HG03066 (cell line): ENCODE measurements around the gene ATP9A.
"Not testable (repeated sequence)": the region's sequence is repeated elsewhere in the genome, so short reads cannot be mapped to it uniquely, and the experiment has no call there.

ENCODE experiments used
- ATAC-seq: cut with Tn5 transposase; IDR thresholded peaks from one replicate; pipeline ENCODE4 v1.9.1; 2021; ENCODE audit warnings: low read depth; ENCODE audit not compliant: unreplicated experiment

The ATP9A gene

DNA sequence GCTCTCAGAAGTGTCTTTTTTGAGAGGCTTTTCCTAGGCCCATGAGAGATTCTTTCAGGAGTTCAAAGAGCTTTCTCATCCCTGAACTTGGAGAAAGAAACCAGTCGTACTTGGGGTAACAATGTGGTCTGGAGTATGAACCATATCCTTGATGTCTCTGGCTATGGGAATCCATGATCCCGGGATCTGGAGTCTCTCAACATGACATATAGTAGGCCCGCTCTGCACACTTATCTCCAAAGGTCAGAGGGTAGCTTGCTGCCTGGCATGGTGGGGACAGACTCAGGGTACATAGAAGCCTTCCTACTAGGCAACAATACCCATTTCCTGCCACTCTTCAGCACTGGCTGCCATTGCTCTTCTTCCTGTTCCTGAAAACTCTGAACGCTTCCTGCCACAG is 183.5 kb downstream of the ATP9A start:
- ATAC-seq, result no peak

DNA sequence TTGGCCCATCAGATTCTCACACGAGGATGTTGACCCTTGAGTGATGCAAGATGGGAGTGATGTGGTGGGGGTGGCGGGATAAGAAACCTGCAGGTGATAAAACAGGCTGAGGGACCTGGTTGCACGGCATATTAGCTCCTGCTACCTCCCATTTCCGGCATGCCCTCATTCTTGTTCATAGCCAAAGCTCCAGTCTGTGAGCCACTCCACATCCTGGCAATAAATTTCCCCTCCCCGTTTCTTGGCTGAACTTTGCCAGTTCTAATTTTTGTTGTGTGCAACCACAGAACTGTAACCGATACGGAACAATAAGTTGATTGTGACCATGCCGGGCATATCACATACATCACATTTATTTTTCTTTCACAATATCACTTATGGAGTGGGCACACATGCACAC is 184.1 kb downstream of the ATP9A start:
- no peak for ATAC-seq

DNA sequence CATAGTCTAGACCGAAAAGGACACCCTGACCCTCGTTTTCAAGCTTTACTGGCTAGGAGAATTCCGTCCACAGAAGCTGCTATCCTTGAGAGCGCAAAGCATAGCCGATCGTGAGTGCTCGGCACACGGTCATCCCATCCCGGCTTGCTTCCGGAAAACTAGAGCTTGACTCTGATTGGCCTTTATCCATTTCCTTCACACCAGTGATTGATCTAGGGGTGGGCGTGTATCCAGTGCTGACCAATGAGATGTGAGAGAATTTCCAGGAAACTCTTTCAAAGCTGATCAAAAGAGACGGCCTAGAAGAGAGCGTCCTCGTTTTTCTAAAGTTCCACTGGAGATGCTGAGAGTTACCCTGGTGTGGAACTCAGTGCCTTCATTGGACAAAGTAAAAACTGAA is 184.7 kb downstream of the ATP9A start:
- ATAC-seq, result no peak

DNA sequence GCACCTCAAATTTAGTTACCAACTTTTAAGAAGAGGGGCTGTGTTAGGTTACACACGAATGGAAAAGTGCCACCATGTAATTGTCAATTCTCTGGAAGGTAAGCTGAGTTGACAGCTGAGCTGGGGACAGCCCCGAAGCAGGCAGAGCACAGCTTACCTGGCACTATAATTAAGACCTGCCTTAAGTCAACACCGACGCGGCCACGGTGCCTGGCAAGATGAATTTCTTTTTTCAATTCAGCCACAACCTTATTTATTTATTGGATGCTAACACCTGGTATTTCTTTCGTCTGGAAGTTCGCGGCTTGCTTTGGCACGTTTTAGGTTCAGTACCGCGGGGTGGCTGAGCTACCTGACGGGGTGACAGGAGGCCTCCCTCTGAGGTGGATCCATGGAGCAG is 185.1 kb downstream of the ATP9A start:
- no peak for ATAC-seq

DNA sequence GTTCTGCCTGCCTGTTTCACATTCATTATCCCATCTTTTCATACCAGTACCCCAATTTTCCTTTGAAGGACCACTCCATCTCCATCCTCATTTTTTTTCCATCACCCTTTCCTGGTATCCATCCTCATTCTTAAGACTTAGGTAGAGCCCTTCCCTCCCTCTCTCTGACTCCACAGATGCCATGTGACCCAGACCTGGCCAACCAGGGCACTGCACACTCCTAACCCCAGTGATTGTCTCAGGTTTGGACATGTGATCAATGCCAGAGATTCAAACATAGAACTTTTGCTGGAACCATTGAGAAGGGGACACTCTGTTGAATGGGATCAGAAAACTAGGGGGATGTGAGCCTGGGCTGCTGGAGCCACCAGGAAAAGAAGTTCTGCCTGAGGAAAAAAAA is 186.6 kb downstream of the ATP9A start:
- no peak for ATAC-seq

DNA sequence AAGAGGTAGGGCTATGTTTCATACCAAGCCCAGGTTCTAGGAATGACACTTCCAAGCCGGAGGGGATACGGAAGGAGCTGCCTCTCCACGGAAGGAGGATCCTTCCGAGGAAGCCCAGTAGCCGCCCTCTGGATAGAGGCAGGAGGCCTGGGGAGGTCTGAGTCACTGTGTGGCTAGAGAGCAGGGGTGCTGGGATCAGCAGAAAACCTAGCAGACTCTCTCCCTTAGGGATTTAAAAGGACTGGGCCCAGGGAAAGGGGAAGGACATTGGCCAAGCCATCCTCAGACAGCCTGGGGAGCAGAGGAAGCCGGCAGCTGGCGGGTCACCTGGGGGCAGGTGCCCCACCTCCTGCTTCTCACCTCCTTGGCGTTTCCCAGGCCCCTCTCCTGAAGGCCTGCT is 189.1 kb downstream of the ATP9A start:
- ATAC-seq, result no peak

DNA sequence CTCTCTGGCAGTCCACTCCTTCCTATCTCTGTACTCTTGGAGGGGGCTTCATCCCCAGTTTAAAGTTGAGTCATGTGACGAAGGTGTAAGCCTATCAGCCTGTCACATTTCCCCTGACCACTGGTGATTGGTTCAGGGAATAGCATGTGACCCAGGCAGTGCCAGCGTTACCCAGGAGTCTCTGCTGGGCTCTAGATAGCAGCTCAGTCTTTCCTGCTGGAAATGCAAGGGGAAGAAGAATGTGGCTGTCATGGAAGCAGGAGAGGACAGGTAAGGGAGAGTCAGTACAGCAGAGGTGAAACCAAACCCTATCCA is 190.1 kb downstream of the ATP9A start:
- ATAC-seq, result no peak

DNA sequence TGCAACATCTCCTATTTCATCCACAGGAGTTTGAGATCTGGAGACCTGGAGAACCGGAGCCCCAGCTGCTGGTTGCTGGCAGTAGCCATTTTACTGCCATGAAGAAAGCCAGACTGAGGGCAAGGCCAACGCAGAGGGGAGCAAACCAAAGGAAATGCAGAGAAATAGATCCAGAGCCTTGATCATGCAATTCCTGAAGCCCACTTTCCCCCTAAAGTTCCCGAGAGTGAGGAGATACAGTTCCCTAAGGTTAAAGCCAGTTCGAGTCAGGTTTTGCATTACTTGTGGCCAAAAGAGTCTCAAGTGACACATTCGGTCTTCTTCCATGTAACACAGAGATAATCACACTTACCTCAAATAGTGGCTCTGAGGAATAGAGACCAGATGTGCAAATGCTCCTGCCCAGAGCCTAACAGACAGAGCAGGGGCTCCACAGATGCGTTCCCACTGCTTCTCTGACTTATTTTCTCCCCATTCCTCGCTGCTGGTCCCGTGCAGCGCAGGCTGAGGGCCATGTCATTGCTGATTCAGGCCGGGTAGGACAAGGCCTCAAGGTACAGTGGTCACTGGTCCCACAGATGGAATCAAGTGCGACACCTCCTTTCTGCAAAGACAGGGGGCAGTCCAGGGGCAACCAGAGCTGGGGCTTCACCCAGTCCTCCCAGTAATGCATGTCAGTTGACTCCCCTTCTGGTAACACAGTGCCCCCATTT is 190.6 kb downstream of the ATP9A start:
- no peak for ATAC-seq

DNA sequence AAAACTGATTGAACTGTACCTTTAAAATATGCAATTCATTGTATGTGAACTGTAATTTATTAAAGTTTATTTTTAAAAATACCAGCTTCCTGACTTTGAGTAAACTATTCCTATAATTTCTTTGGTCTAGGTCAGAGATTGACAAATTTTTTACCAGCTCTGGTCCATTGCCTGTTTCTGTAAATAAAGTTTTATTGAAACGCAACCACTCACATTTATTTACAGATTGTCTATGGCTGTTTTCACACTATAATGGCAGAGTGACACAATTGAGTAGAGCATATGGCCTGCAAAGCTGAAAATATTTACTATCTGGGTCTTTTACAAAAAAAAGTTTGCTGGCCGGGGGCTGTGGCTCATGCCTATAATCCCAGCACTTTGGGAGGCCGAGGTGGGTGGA is 192.7 kb downstream of the ATP9A start:
- ATAC-seq, result no peak

DNA sequence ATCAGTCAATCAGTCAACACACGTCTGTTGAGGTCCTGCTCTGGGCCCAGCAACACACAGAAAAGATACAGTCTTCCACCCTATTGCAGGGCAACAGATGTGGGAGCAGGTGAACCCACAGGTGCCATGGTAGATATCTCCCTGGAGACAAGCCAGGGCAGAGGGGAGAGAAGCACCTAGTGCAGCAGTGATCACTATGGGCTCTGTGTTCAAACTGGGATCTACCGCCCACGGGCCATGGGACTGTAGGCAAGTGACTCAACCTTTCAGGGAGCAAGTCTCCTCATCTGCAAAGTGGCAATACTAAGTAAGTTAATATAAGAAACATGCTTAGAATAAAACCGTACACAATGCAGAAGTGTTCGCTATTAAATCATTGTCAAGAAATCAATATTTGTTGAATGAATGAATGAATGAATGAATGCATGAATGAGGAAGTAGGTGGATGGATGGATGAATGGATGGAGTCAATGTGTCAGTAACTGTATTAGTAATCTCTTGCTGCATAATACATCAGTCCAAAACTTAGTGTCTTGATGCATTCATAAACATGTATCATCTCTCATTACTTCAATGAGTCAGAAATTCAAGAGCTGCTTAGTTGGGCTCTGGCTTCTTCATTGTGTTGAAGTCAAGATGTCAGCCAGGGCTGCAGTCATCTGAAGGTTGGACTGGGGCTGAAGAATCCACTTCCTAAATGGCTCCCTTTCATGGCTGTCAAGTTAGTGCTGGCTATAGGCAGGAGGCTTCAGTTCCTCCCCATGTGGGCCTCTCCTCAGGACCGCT is 193.7 kb downstream of the ATP9A start:
- no peak for ATAC-seq

DNA sequence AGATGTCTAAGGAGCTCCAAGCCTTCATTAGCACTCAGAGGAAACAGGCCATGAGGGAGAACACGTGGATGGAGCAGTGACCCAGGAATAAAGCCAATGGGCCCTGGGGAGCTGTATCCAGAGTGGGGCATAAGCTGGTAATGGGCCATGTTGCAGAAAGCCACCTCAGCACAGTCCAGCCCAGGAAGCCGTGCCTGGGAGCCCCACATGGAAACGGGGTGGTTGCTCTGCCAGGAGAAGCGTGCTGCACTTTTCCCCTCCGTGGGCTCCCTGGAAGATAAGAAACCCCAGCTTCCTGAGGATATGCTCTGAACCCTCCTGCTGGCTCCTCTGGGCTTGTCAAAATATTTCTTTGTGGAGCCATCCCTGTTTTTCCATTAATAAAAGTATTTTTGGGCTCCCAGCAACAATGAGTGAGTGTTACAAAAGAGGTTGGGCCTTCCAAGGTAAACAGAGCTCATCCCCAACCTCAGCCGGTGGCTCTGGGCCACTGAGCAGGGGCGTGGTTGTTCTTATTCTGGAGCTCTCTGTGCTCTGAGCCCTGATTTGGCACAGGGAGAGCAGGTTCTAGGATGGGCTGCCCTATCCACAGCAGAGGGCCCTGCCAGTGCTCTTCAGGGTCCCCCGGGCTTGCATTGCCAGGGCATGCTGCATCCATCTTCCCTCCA is 194.5 kb downstream of the ATP9A start:
- ATAC-seq, result no peak

DNA sequence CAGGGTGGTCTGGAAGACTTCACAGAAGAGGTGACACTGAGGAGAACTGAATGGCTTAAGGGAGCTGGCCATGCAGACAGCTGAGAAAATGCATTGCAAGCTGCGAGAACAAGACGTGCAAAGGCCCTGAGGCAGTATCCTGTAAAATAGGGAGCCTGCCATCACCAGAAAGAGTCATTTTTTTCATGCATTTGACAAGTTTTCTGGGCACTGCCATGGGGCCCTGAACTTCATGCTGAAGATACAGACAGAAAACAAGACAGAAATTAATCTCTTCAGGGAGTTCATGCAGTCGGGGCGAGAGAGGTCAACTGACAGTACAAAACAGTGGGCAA is 196.8 kb downstream of the ATP9A start:
- ATAC-seq, result no peak

DNA sequence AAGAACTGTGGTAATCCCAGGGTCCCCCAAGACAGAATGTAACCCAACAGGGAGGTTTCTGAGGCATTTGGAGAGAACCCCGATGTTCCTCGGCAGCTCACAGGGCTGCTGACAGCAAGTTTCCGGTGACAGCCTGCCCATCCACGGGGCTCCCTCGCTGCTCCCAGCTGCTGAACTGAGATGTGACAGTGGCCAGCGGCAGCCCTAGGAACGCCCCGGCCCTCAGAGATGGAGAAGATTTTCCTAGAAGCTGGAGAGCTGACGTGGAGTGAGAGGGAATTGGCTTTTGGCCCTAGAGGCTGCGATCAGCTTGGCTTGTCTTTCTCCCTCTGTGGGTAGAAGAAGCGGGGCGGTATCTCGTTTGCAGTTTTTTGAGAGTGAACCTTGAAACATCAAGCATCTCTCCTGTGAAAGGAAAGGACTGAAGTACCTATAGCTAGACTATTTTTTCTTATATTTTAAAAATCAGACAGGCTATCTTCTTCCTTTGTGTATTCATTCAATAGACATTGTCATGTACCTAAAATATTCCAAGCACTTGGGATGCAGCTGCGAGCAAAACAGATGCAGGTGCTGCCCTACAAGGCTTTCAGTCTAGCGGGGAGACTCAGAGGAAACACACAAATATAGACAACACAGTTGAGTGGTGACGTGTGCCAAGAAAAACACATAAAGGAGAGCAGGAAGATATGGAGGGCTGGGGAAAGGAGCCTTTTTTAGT is 197.3 kb downstream of the ATP9A start:
- ATAC-seq, result no peak

DNA sequence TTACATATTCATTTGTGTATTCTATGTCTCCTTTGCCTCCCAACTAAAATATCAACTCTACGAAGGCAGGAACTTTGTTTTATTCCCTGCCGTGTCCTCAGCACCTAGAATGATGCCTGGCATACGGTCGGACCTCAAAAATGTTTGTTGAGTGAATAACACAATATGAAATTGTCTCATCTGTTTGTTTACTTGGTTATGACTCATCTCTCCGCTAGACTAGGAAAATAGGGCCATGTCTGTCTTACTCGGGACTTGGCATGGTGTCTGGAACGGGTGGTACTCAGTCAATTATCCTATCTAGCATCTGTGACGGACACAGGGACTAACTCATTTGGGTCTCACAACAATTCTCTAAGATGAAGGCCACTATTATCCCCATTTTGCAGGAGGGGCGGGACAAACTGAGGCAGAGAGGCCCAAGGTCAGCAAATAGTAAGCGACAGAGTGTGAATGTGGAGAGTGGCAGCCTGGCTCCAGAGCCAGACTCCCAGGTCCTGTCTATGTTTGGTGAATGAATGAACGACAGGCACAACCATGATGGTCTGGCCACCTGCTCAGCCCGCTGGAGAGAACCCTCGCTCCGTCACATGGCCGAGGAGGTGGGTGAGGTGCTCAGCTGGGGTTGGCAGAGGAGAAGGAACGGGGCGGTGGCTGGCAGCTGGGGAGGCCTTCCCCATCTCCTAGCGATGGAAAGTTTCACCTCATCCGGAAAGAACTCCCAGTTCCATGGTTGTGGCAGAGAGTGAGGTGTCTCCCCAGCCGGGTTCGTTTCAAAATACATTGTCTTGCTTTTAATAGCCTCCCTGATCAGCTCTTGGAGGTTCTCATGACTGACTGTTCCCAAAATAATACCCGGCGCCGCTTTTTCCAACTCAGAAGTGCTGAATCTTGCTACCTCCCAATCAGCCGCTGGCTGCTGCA is 198.1 kb downstream of the ATP9A start:
- no peak for ATAC-seq

DNA sequence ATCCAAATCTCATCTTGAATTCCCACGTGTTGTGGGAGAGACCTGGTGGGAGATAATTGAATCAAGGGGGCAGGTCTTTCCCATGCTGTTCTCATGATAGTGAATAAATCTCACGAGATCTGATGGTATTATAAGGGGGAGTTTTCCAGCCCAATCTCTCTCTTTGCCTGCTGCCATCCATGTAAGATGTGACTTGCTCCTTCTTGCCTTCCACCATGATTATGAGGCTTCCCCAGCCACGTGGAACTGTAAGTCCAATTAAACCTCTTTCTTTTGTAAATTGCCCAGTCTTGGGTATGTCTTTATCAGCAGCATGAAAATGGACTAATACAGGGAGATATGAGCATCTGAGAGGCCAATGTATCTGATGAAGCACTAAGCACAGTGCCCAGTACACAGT is 199.7 kb downstream of the ATP9A start:
- not testable (repeated sequence) for ATAC-seq

DNA sequence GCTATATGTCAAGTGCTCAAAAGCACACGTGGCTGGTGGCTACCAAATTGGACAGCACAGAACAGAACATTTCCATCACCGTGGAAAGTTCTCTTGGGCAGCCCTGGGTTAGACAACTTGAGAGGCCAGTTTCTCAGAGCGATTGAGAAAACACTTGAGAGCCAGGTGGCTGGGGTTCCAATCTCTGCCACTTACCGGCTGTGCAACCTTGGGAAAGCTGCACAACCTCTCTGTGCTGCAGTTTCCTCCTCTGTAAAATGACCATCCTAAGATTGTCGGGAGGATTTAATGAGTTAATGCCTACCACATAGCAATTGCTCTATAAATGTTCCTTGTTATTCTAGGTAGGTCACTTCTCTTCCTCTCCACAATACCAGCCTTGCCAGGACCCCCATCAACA is 200.6 kb downstream of the ATP9A start:
- no peak for ATAC-seq

DNA sequence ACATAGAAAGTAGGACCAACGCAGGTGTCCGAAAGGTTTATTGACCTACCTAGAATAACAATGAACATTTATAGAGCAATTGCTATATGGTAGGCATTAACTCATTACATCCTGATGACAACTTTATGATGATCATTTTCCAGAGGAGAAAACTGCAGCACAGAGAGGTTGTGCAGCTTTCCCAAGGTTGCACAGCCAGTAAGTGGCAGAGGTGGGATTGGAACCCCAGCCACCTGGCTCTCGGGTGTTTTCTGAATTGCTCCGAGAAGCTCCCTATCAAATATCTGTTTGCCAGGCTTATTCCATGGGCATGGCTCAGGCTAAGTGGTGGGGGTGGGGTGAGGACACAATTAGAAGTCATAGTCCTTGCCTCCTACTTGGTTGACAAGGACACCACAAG is 201.6 kb downstream of the ATP9A start:
- no peak for ATAC-seq

DNA sequence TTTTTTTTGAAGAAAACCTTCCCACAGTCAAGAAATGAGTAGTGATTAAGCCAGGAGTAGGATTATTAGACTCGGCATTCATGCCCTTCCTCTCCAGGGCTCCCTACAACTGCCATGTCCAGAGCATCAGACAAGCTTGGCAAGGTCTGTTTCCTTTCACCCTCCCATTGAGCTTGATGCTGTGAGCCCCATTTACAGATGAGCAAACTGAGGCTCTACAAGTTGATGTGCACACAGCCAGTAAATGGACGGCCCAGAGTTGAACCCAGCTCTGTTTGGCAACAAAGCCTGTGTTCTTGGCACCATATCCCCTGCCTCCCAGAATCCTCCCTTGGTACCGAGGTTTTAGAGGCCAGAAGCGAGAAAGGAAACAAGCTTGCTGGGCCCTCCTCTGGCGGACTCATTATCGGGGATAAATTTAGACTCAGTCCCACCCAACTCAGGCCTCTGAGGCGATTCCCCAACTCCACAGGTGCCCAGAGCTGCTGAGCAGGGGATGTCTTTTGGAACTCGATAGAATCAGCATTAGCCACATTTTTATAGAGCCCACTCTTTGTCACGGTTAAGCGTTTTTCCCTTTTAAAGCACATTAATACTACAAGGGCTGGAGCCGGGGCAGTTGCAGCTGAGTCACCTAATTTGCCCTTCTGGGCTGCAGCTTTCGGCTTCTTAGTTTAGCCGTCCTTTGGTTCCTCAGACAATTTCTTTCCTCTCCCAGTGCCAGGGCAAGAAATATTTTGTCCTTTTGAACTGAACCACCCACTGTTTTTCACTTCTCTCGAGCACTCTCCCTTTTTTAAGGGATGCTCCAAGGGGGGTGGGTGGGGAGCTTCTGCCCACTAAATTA is 202.7 kb downstream of the ATP9A start:
- no peak for ATAC-seq

DNA sequence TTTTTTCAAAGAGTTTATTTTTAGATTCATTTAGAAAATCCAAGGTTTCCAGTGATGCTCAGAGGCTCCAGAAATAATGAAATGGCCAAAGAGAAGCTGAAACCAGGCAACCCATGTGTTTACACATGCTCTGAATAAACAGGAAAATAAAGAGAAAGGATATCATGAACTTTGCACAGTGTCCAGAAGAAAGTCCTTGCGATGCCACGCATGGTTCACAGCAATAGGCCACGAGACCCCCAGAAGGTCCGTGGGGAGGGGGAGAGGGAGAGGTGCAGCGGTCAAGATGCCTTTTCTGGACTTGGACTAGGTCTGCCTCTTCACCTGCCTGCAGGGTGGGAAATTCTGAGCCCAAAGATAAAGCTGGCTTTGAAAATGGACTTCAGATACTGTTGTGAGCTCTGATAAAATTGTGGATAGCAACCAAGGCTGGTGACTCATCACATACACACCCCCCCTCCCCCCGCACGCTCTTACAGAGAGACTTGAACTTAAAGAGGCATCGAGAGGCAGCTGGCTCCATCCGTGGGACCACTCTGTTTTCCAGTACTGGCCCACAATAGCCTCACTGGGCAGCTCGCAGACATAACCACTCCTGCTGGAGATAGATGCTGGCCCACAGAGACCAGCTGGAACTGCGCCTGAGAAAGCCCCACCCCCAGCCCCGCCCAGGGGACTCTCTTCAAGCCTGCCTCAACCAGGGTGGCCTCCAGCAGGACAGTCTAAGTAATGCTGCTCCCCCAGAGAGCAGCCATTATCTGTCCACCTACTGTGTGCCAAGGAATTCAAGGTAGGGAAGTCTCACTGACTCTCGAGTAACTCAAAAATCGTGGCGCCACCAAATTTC is 204.5 kb downstream of the ATP9A start:
- no peak for ATAC-seq
